MCF 10A (cell line): ENCODE results near the gene CSTF3. TPM values are rescaled to one million over a fixed set of nuclear protein-coding genes. Genes with fewer than 3 reads are reported as not detected.

Experiments used
- BruUV-seq: library from RNA; stranded (reverse); fragments of 400-500 nt; replicated peaks from 2 replicates; lab custom pipeline; 2021; lab: Mats Ljungman, UMichigan
- CTCF ChIA-PET: fragments of 300-600 bp; sonication (Branson Sonifier 250); formaldehyde crosslinking; extraction: SDS; loops from one replicate; lab custom pipeline; 2021; ENCODE audit warnings: antibody characterized with exemption, inconsistent platforms; lab: Yijun Ruan, JAX
- POLR2A ChIA-PET: fragments of 300-600, 350-650 bp; sonication (Branson Sonifier 250); formaldehyde crosslinking; extraction: SDS; loops from one replicate; lab custom pipeline; 2020; ENCODE audit warnings: antibody characterized with exemption, inconsistent platforms; lab: Yijun Ruan, JAX
- DNase-seq: peaks from one replicate; pipeline ENCODE4 v3.0.0-alpha.2; 2018; ENCODE audit not compliant: unreplicated experiment
- H3K27ac Mint-ChIP-seq: one replicate; pipeline ENCODE4 v1.8.0; 2022; ENCODE audit warnings: mild to moderate bottlenecking, low read depth, mixed read lengths; ENCODE audit not compliant: unreplicated experiment
- H3K27me3 Mint-ChIP-seq: one replicate; pipeline ENCODE4 v1.8.0; 2022; ENCODE audit warnings: mixed read lengths; ENCODE audit not compliant: insufficient read depth, unreplicated experiment
- H3K36me3 Mint-ChIP-seq: one replicate; pipeline ENCODE4 v1.8.0; 2022; ENCODE audit warnings: mild to moderate bottlenecking, moderate library complexity, mixed read lengths; ENCODE audit not compliant: insufficient read depth, unreplicated experiment
- H3K4me1 Mint-ChIP-seq: one replicate; pipeline ENCODE4 v1.8.0; 2022; ENCODE audit warnings: mixed read lengths; ENCODE audit not compliant: insufficient read depth, unreplicated experiment
- H3K4me3 Mint-ChIP-seq: one replicate; pipeline ENCODE4 v1.8.0; 2022; ENCODE audit warnings: mild to moderate bottlenecking, moderate library complexity, mixed read lengths; ENCODE audit not compliant: unreplicated experiment
- H3K9me3 Mint-ChIP-seq: one replicate; pipeline ENCODE4 v1.8.0; 2022; ENCODE audit warnings: mixed read lengths; ENCODE audit not compliant: unreplicated experiment
- intact Hi-C: fragments of 100-400 bp; cut with micrococcal nuclease; formaldehyde crosslinking; loops from 2 replicates; pipeline ENCODE4 v1.14.1; 2022
- total RNA-seq: library from RNA; stranded (reverse); gene quantifications from 2 replicates; pipeline ENCODE4 v1.2.3, GENCODE V29; 2022
- TF ChIP-seq, protein P1 (sequence below): fragments of 200-600 bp; IDR thresholded peaks from one replicate; pipeline ENCODE4 v1.8.0; 2022; ENCODE audit warnings: antibody characterized with exemption, mild to moderate bottlenecking; ENCODE audit not compliant: unreplicated experiment

CSTF3 gene
- total RNA-seq, 1 experiment from 2014 or later, result 48.4 TPM

DNA sequence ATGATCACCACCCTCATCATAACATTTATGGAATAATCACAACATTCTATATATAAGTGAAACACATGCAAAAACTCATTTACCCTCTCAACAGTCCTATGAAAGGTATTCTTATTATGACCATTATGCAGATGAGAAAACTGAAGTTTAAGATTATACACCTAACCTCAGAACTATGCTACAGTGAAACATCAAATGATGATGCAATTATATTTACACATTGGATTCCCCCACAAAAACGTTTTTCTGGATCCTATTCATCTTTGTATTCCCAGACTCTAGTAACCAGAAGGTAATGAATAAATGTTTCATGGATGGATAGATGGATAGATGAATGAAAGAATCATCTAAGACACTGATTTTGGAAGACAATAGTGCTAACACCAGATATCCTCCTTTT lies 67.1 kb downstream of the CSTF3 start:
- H3K4me3 Mint-ChIP-seq, result no peak overlapping the region
- ChIA-PET CTCF (no interaction called here), POLR2A (interaction anchor here (1.5 kb wide), 1 partner anchor 11 kb away, joined by 3 read pairs; no protein-coding TSS in a partner anchor)
- no peaks in the 10 kb centered on the region for H3K4me1 Mint-ChIP-seq
- BruUV-seq, result no TSS peak
- DNase-seq, result no peak
- H3K36me3 Mint-ChIP-seq, result peaks cover 87% of the 10 kb centered on the region
- intact Hi-C loops, result no loop called here
- no peak overlapping the region for H3K27ac Mint-ChIP-seq
- H3K27me3 Mint-ChIP-seq, result no peaks in the 10 kb centered on the region
- H3K9me3 Mint-ChIP-seq, result no peaks in the 10 kb centered on the region
- TF ChIP-seq, protein P1, sequence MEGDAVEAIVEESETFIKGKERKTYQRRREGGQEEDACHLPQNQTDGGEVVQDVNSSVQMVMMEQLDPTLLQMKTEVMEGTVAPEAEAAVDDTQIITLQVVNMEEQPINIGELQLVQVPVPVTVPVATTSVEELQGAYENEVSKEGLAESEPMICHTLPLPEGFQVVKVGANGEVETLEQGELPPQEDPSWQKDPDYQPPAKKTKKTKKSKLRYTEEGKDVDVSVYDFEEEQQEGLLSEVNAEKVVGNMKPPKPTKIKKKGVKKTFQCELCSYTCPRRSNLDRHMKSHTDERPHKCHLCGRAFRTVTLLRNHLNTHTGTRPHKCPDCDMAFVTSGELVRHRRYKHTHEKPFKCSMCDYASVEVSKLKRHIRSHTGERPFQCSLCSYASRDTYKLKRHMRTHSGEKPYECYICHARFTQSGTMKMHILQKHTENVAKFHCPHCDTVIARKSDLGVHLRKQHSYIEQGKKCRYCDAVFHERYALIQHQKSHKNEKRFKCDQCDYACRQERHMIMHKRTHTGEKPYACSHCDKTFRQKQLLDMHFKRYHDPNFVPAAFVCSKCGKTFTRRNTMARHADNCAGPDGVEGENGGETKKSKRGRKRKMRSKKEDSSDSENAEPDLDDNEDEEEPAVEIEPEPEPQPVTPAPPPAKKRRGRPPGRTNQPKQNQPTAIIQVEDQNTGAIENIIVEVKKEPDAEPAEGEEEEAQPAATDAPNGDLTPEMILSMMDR, result no peak

DNA sequence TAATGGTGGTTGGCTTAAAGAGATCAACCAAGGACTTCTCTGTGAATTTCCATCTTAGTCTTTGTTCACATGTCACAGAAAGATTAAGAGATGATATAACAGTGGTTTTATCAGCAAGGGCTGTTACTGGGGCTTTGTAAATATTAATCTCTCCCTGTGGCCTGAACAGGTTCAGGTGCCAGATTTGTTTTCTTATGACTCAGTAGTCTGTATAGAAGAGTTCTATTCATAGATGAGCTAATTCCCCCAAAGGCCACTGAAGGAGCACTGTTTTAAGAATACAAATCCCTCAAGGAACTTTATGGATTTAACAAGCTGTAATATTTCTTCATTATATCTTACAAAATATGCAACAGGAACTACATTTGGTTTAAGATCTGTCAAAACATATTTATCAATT lies 71.5 kb downstream of the CSTF3 start:
- TF ChIP-seq, protein P1, result no peak
- no peaks in the 10 kb centered on the region for H3K27me3 Mint-ChIP-seq
- CTCF ChIA-PET, result no interaction called here
- POLR2A ChIA-PET, result interaction anchor here (1.0 kb wide), 1 partner anchor 24 kb away, joined by 5 read pairs; no protein-coding TSS in a partner anchor
- H3K36me3 Mint-ChIP-seq, result peaks cover 90% of the 10 kb centered on the region
- no TSS peak for BruUV-seq
- peak; percentile 6 for DNase-seq
- H3K4me3 Mint-ChIP-seq, result no peak overlapping the region
- intact Hi-C loops, result no loop called here
- H3K4me1 Mint-ChIP-seq, result no peaks in the 10 kb centered on the region
- H3K9me3 Mint-ChIP-seq, result no peaks in the 10 kb centered on the region
- H3K27ac Mint-ChIP-seq, result no peak overlapping the region

DNA sequence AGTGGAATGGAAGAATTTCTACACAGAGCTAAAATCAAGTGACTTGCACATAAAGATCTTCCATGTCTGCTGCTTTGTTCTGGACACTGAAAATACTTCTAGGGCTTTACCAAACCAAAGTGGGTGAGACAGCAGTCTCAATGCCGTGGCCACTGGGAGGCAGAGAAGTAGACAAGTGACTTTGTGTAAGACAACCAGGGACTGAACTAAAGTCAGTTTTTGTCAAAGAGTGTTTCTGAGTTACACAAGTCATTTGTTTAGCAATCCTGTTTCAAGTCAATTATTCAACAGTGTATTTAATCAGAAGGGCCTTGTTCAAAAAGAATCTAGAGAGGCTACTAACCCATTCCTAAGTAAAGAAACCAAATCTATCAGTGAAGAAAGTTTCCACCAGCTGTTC lies 75.3 kb downstream of the CSTF3 start:
- no peak for DNase-seq
- intact Hi-C loops, result no loop called here
- H3K4me1 Mint-ChIP-seq, result no peaks in the 10 kb centered on the region
- BruUV-seq, result no TSS peak
- CTCF ChIA-PET, result interaction anchor here (0.8 kb wide), 1 partner anchor 126 kb away, joined by 3 read pairs; no protein-coding TSS in a partner anchor
- TF ChIP-seq, protein P1, result no peak
- POLR2A ChIA-PET, result interaction anchor here (1.3 kb wide), 1 partner anchor 25 kb away, joined by 5 read pairs; no protein-coding TSS in a partner anchor
- peaks cover 97% of the 10 kb centered on the region for H3K36me3 Mint-ChIP-seq
- no peaks in the 10 kb centered on the region for H3K27me3 Mint-ChIP-seq
- H3K27ac Mint-ChIP-seq, result no peak overlapping the region
- H3K4me3 Mint-ChIP-seq, result no peak overlapping the region
- H3K9me3 Mint-ChIP-seq, result no peaks in the 10 kb centered on the region

DNA sequence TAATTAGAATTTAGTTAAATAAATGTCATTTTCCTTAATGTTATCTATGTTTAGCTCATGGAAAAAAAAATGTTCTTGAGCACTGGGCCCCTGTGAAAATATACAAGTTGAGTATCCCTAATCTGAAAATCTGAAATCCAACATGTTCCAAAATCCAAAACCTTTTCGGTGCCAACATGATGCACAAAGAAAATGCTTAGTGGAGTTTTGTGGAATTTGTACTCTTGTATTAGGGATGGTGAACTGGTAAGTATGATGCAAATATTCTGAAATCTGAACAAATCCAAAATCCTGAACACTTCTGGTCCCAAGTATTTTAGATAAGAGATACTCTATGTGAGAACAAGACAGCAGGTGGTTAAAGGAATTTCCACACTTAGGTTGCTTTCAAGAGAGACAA lies 77.4 kb downstream of the CSTF3 start:
- Mint-ChIP-seq H3K36me3 (peaks cover 95% of the 10 kb centered on the region), H3K27ac (no peak overlapping the region), H3K4me3 (no peak overlapping the region), H3K9me3 (no peaks in the 10 kb centered on the region), H3K27me3 (no peaks in the 10 kb centered on the region), H3K4me1 (no peaks in the 10 kb centered on the region)
- POLR2A ChIA-PET, result no interaction called here
- CTCF ChIA-PET, result interaction anchor here (2.0 kb wide), 1 partner anchor 18 kb away, joined by 5 read pairs; no protein-coding TSS in a partner anchor
- TF ChIP-seq, protein P1, result no peak
- no peak for DNase-seq
- BruUV-seq, result no TSS peak
- intact Hi-C loops, result no loop called here
